ENCODE results near the gene ZDHHC21.

ZDHHC21 gene

GRCh38 chr9:14650596-14650995 lies 42.6 kb downstream of the ZDHHC21 start:
- no peaks in the 10 kb centered on the region for H3K79me2 ChIP-seq (ENCODE audit: insufficient read depth, low read length)
- TF ChIP-seq EZH2phosphoT487 (conservative IDR thresholded peaks at IDR 0.05; ENCODE audit: low read length) (no peak), CTCF (IDR thresholded peaks at IDR 0.05; ENCODE audit: insufficient read depth, low read length, poor library complexity, severe bottlenecking) (no peak)
- no peak overlapping the region for H2AFZ ChIP-seq (ENCODE audit: low read depth, low read length, severe bottlenecking)
- H3F3A ChIP-seq (ENCODE audit: insufficient read depth): no peaks in the 10 kb centered on the region
- H3K27ac ChIP-seq (ENCODE audit: low read depth, low read length): no peak overlapping the region
- H3K4me2 ChIP-seq (ENCODE audit: low read depth, low read length, poor library complexity, severe bottlenecking): no peak overlapping the region
- no peak overlapping the region for H3K4me3 ChIP-seq (ENCODE audit: insufficient read depth, low read length, poor library complexity, severe bottlenecking)
- no peaks in the 10 kb centered on the region for H4K20me1 ChIP-seq (ENCODE audit: low read depth, low read length)
- peaks cover 16% of the 10 kb centered on the region; the same call in 1 of the 2 replicates for H3K9me3 ChIP-seq (ENCODE audit: insufficient read depth, low read length)
- peaks cover 14% of the 10 kb centered on the region; the same call in 1 of the 2 replicates for H3K36me3 ChIP-seq (ENCODE audit: low read length)
- H3K9ac ChIP-seq (ENCODE audit: low read length): no peak overlapping the region
- H3K27me3 ChIP-seq (ENCODE audit: low read length): no peaks in the 10 kb centered on the region
- no peaks in the 10 kb centered on the region for H3K9me2 ChIP-seq (replicated peaks; ENCODE audit: insufficient read depth, low read length)

GRCh38 chr9:14645648-14646047 lies 47.6 kb downstream of the ZDHHC21 start:
- Histone ChIP-seq H2AFZ (ENCODE audit: low read depth, low read length, severe bottlenecking) (no peak overlapping the region), H3K9ac (ENCODE audit: low read length) (no peak overlapping the region), H3K27ac (ENCODE audit: low read depth, low read length) (no peak overlapping the region), H3K4me2 (ENCODE audit: low read depth, low read length, poor library complexity, severe bottlenecking) (no peak overlapping the region), H3K9me3 (ENCODE audit: insufficient read depth, low read length) (no peaks in the 10 kb centered on the region), H3F3A (ENCODE audit: insufficient read depth) (no peaks in the 10 kb centered on the region), H3K9me2 (replicated peaks; ENCODE audit: insufficient read depth, low read length) (no peaks in the 10 kb centered on the region), H3K36me3 (ENCODE audit: low read length) (no peaks in the 10 kb centered on the region), H3K4me3 (ENCODE audit: insufficient read depth, low read length, poor library complexity, severe bottlenecking) (no peak overlapping the region), H3K79me2 (ENCODE audit: insufficient read depth, low read length) (no peaks in the 10 kb centered on the region), H4K20me1 (ENCODE audit: low read depth, low read length) (no peaks in the 10 kb centered on the region), H3K27me3 (ENCODE audit: low read length) (no peaks in the 10 kb centered on the region)
- TF ChIP-seq CTCF (IDR thresholded peaks at IDR 0.05; ENCODE audit: insufficient read depth, low read length, poor library complexity, severe bottlenecking) (no peak), EZH2phosphoT487 (conservative IDR thresholded peaks at IDR 0.05; ENCODE audit: low read length) (no peak)

GRCh38 chr9:14640967-14641366 lies 52.3 kb downstream of the ZDHHC21 start:
- TF ChIP-seq EZH2phosphoT487 (conservative IDR thresholded peaks at IDR 0.05; ENCODE audit: low read length) (no peak), CTCF (IDR thresholded peaks at IDR 0.05; ENCODE audit: insufficient read depth, low read length, poor library complexity, severe bottlenecking) (no peak)
- Histone ChIP-seq H3K36me3 (ENCODE audit: low read length) (no peaks in the 10 kb centered on the region), H4K20me1 (ENCODE audit: low read depth, low read length) (no peaks in the 10 kb centered on the region), H3F3A (ENCODE audit: insufficient read depth) (no peaks in the 10 kb centered on the region), H3K9ac (ENCODE audit: low read length) (no peak overlapping the region), H3K4me3 (ENCODE audit: insufficient read depth, low read length, poor library complexity, severe bottlenecking) (no peak overlapping the region), H3K9me2 (replicated peaks; ENCODE audit: insufficient read depth, low read length) (no peaks in the 10 kb centered on the region), H3K4me2 (ENCODE audit: low read depth, low read length, poor library complexity, severe bottlenecking) (no peak overlapping the region), H3K27ac (ENCODE audit: low read depth, low read length) (no peak overlapping the region), H2AFZ (ENCODE audit: low read depth, low read length, severe bottlenecking) (no peak overlapping the region), H3K79me2 (ENCODE audit: insufficient read depth, low read length) (no peaks in the 10 kb centered on the region), H3K9me3 (ENCODE audit: insufficient read depth, low read length) (no peaks in the 10 kb centered on the region), H3K27me3 (ENCODE audit: low read length) (no peaks in the 10 kb centered on the region)
